ENCODE data around the gene POTEB. TPM values are rescaled to one million over a fixed set of nuclear protein-coding genes. Genes with fewer than 3 reads are reported as not detected.
"Not testable (repeated sequence)": the region's sequence is repeated elsewhere in the genome, so short reads cannot be mapped to it uniquely, and the experiment has no call there.

The POTEB gene
- not detected in 2 replicates for total RNA-seq (2014; rRNA removed; shearing (Covaris generic))
- not detected in 2 replicates for polyA plus RNA-seq (2016; fragmentation: Nextera tagmentation; extraction: Ambion mirVana)
- long read RNA-seq = 0 reads

DNA sequence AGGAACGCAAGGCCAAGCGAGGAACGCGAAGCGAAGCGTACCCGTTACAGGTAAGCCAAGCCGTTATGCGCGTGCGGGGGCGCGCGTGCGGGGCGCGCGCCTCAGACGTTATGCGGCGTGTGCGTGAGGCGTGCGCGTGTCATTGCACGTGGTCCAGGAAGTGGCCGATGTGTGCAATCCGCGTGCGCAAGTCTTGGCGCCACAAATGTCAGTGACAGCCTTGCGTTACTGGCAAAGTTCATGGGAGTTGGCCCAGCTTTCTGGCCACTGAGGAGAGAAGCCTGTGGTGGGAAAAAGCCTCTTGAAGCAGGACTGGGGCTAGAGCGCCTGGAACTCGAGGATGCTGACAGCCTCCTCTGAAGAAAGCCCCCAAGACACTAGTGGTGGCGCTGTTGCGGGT, at the start of gene POTEB:
POTEB (minus strand) TSS at position 101 of the 400 bp plus-strand sequence. CDS start 489 bp downstream, outside the sequence.
- H3K4me2 ChIP-seq; ATAC-seq; H3K27me3 ChIP-seq (ENCODE audit: insufficient read depth); H3K27ac Mint-ChIP-seq; DNase-seq (ENCODE audit: low spot score); H3K27me3 Mint-ChIP-seq (ENCODE audit: insufficient read depth, low read depth, poor library complexity); H3K4me3 ChIP-seq; H3K4me3 Mint-ChIP-seq; H3K79me2 ChIP-seq (replicated peaks; ENCODE audit: insufficient read depth); H3K27ac ChIP-seq (ENCODE audit: low read depth); H3K9me2 ChIP-seq (ENCODE audit: insufficient read depth); H3K4me1 ChIP-seq (ENCODE audit: insufficient read depth); H3K4me1 Mint-ChIP-seq; H3F3A ChIP-seq (replicated peaks; ENCODE audit: low read depth); H4K20me1 ChIP-seq (replicated peaks; ENCODE audit: insufficient read depth); H2AFZ ChIP-seq; H3K36me3 Mint-ChIP-seq (ENCODE audit: low read depth); H3K9me3 Mint-ChIP-seq; H3K36me3 ChIP-seq (ENCODE audit: insufficient read depth): not testable (repeated sequence)

- not testable (repeated sequence) for H3K27me3 Mint-ChIP-seq (ENCODE audit: insufficient read depth, low read depth, poor library complexity); H3K9me2 ChIP-seq (ENCODE audit: insufficient read depth); DNase-seq (ENCODE audit: low spot score); ATAC-seq; H3K4me1 ChIP-seq (ENCODE audit: insufficient read depth); H3F3A ChIP-seq (replicated peaks; ENCODE audit: low read depth); H3K79me2 ChIP-seq (replicated peaks; ENCODE audit: insufficient read depth); H3K4me2 ChIP-seq; H3K4me3 ChIP-seq; H3K27ac Mint-ChIP-seq; H3K36me3 Mint-ChIP-seq (ENCODE audit: low read depth); H3K4me3 Mint-ChIP-seq; H3K27me3 ChIP-seq (ENCODE audit: insufficient read depth); H3K27ac ChIP-seq (ENCODE audit: low read depth); H2AFZ ChIP-seq; H4K20me1 ChIP-seq (replicated peaks; ENCODE audit: insufficient read depth); H3K36me3 ChIP-seq (ENCODE audit: insufficient read depth); H3K9me3 Mint-ChIP-seq; H3K4me1 Mint-ChIP-seq
Measured at GRCh38 chr15:21890955-21891354, 13.4 kb upstream of the POTEB start.

DNA sequence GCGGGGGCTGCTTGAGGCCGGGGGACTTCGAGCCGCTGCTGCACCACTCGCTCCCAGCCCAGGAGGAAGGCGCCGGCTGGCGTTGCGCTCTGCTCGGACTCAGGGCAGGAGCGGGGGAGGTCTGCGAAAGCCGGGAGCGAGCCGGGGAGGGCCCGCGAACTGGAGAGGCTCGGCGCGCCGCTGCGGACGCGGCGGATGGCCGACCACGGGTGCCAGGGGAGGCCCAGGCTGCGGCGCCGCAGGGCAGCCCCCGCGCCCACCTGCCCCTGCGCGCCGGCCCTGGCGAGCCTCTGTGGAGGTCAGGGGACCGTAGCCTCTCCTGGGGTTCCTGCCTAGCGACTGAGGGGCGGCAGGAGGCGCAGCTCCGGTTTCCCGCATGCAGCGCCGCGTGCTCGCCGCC, 12.0 kb upstream of the POTEB start:
- H3K4me3 Mint-ChIP-seq; H3F3A ChIP-seq (replicated peaks; ENCODE audit: low read depth); H3K4me3 ChIP-seq; H3K4me2 ChIP-seq; H3K9me2 ChIP-seq (ENCODE audit: insufficient read depth); H3K36me3 ChIP-seq (ENCODE audit: insufficient read depth); H3K4me1 ChIP-seq (ENCODE audit: insufficient read depth); H3K27me3 ChIP-seq (ENCODE audit: insufficient read depth); H2AFZ ChIP-seq; DNase-seq (ENCODE audit: low spot score); ATAC-seq; H3K4me1 Mint-ChIP-seq; H4K20me1 ChIP-seq (replicated peaks; ENCODE audit: insufficient read depth); H3K27ac ChIP-seq (ENCODE audit: low read depth); H3K79me2 ChIP-seq (replicated peaks; ENCODE audit: insufficient read depth); H3K36me3 Mint-ChIP-seq (ENCODE audit: low read depth); H3K27ac Mint-ChIP-seq; H3K9me3 Mint-ChIP-seq; H3K27me3 Mint-ChIP-seq (ENCODE audit: insufficient read depth, low read depth, poor library complexity): not testable (repeated sequence)

DNA sequence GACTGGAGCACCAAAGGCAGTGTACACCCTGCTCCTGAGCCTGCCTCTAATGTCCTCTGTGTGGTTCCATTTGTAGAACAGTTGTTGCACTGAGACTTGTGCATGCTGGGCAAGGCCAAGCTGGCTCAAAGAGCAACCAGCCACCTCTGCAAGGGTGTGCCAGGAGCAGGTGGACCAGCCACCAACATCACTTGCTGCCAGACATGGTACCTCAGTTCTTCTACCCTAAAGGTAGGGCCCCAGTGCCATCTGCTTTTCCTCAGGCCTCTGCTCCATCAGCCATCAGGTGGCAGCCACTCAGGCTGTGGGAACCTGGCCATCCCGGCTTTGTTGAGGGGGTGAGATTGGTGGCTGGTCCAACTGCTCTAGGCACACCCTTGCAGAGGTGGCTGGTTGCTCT, 38.7 kb downstream of the POTEB start:
- H2AFZ ChIP-seq; H3K9me2 ChIP-seq (ENCODE audit: insufficient read depth); H3K79me2 ChIP-seq (replicated peaks; ENCODE audit: insufficient read depth); H3K4me3 Mint-ChIP-seq; H3K27me3 Mint-ChIP-seq (ENCODE audit: insufficient read depth, low read depth, poor library complexity); H3K4me1 Mint-ChIP-seq; H3K4me3 ChIP-seq; H4K20me1 ChIP-seq (replicated peaks; ENCODE audit: insufficient read depth); H3K9me3 Mint-ChIP-seq; H3K27ac ChIP-seq (ENCODE audit: low read depth); H3F3A ChIP-seq (replicated peaks; ENCODE audit: low read depth); H3K4me1 ChIP-seq (ENCODE audit: insufficient read depth); H3K36me3 ChIP-seq (ENCODE audit: insufficient read depth); H3K27me3 ChIP-seq (ENCODE audit: insufficient read depth); H3K36me3 Mint-ChIP-seq (ENCODE audit: low read depth); H3K4me2 ChIP-seq; DNase-seq (ENCODE audit: low spot score); ATAC-seq; H3K27ac Mint-ChIP-seq: not testable (repeated sequence)

Small RNA genes lying within 50 kb of the gene (microRNA-seq; reads per million reads assigned to microRNA genes)
- gene MIR3118-4 = not detected

Small RNA genes lying within 50 kb of the gene (small RNA-seq; reads per million reads assigned to genes)
- gene MIR3118-4 (ENCODE audit: low replicate concordance) (not detected), gene RNU6-631P (ENCODE audit: low replicate concordance) (not detected)

Other genes with a start within 250 kb of the POTEB start
- not detected in 2 replicates for gene OR4M2, start 202.8 kb upstream of the POTEB start, total RNA-seq (2014; rRNA removed; shearing (Covaris generic))
- not detected in 2 replicates for gene OR4M2, start 202.8 kb upstream of the POTEB start, polyA plus RNA-seq (2016; fragmentation: Nextera tagmentation; extraction: Ambion mirVana)